ENCODE measurements around the gene ZNF281.

Gene ZNF281

DNA sequence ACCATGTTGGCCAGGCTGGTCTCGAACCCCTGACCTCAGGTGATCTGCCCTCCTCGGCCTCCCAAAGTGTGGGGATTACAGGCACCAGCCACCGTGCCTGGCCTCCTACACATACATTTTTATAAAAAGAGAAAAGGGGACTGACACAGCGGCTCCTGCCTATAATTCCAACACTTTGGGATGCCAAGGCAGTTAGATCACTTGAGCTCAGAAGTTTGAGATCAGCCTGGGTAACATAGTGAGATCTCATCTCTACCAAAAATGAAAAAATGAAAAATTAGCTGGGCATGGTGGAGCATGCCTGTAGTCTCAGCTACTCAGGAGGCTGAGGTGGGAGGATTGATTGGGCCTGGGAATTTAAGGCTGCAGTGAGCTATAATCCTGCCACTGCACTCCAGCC, 23.4 kb downstream of the ZNF281 start:
- no peak for DNase-seq

DNA sequence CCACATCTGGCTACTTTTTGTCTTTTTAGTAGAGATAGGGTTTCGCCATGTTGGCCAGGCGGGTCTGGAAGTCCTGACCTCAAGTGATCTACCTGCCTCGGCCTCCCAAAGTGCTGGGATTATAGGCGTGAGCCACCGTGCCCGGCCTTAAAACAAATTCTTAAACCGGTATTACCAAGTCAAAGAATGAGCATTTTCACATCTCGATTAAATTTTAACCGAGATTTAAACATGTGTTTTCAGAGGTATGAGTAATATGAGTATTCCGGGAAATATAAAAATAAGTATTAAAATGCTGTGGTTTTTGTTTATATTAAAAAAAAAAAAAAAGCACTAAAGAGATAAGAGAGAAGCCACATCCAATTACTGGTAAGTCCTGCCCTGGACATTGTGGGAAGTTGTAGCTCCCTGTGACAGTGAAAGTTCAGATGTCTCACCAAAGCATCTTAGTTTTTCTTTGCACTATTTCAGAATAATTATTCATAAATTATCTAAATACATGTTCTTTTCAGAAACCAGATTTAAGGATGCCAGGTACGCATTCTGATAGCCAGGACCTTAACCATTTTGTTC, 24.9 kb downstream of the ZNF281 start:
- DNase-seq, result no peak

DNA sequence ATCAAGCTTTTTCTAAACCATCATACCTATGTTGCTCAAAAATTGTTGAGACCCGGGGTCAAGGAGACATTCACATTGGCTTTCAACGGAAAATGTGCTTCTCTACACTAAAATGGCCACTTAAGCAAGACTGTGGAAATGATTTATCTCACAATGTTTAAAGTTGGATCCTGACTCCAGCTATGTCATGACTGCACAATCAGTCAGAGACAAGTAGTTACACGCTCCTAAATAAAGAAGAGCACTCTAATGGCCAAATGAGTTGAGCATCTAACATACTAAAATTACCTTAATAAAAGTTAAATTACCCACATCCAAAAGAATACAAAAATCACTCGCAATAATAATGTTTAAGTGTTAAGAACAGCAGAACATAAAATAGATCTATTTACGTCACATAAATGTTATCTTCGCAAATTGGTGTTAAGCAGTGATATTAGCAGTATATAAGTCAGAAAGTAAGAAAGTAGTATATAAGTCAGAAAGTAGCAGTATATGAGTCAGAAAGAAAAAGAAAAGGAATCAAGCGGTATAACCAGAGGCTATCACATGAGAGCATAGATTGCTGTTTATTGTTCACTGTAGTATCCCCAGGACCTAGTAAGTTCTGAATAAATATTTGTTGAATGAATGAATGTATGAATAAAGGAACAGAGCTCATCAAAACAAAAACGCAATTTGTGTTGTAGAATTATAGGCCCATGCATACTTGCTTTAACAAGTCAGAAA, 28.4 kb downstream of the ZNF281 start:
- no peak for DNase-seq

DNA sequence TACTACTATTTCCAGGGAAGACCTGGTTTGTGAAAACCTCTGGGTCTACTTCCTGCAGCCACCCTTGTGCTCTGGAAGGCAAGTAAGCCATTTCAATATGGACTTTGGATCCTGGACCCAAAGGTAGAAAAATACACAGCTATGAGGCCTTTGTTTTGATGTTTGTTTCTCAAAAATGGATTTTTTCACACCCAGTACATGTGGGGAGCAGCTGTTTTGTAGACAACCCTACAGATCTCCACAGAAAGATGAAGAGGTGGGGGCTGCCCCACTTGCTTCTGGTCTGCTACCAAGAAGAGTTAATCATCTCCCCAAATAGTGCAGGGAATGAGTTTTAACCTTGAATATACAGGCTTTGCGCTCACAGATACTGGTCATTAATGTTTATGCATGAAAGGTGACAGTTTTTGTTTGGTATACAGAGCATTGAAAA, 29.2 kb downstream of the ZNF281 start:
- DNase-seq, result no peak

DNA sequence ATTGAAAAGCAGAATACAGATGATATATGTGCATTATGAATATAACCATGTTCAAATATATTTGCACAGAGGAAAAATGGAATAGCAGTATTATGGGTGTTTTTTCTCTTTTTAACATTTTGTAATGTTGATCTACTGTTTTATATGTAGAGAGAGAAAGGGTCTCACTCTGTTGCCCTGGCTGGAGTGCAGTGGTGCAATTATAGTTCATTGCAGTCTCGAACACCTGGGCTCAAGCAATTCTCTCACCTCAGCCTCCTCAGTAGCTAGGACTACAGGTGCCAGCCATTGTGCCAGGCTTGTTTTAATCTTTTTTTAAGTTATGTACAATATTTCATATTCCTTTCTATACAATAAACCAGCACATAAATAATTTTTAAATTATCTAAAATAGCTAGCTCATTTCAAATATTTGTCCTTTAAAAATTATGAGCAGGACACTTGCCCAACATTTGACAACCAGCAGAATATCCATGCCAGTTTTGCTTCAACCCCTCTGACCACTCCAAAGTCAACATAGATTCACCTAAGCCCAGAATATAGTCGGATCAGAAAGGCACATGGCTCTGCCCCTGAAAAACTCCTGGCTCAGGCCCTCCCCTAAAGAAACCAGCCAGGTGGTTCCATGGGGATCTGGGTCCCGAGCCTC, 29.8 kb downstream of the ZNF281 start:
- DNase-seq, result no peak

DNA sequence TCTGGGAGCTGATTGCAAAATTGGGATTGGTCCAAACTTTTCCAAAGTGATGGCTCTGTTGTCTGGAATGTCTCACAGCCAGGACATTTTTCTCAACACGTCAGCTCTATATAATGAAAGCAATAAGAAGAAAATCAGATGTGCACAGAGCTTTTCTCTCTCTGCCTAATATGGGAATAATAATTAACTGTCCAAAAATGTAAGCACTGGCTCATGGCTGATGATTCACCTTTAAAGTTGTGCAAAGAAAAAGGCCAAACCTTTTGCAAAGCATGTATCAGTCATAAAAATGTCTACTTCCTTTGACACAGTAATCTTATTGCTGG, 30.4 kb downstream of the ZNF281 start:
- DNase-seq, result no peak

DNA sequence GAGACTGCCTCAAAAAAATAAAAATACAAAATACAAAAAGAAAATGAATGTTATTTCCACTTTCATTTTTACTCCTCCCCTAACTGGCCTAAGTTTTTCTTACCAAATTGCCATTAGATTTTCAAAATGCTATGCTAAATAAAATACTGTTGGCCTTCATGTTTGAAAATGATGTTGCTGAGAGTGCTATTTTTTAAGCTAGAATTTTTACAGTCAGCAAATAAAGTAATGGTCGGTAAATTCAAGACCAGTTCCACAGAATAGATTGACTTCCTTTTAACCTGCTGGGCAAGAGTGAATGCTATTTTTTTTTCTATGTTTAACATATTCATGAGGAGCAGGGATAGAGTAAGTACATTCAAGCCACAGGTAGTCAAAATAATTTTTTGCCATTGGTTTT, 31.7 kb downstream of the ZNF281 start:
- no peak for DNase-seq

DNA sequence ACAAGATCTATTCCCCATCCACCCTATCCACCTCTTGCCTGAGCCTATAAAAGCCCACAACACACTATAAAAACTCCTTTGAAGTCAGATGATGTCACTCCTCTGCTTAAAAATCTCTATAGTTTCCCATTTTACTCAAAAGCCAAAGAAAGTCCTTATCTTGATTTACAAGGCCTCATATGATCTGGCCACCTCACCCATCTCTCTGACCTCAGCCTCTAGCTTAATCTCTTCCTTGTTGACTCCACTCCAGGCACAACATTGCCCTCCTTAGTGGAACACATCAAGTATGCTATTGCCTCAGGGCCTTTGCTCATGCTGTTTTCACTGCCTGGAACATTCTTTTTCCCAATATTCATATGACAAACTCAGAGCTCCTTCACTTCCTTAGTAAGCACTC, 33.3 kb downstream of the ZNF281 start:
- no peak for DNase-seq

DNA sequence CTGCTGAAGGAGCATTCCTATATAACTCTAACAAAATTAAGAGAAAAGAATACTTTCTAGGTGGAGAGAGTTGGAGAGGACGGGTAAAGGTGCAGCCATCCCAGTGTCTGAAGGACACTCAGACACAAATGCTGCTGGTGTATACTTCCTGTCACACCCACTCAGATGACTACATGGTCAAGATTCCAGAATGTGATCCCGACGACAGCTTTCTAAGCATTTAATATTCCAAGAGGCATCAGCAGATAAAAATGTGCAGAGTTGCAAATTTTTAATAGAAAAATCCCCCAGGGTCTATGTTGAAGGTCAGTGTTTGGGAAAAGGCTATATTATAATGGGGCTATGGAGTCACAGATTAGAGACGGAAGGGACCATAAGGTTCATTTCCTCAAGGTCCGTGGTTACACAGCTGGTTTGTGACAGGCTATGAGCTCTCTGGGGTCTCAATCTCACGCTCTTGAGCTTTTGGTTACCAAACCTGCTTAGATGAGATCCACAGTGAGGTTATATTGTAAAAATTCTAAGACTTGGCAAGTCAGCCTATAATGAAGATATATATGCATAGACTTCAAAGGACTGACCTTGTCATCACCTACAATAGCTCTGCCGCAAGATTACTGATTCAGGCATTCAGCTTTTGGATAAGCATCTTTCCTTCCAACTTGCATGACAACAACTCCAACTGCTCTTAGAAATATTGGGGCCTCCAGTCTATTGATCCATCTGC, 35.1 kb downstream of the ZNF281 start:
- DNase-seq, result no peak

DNA sequence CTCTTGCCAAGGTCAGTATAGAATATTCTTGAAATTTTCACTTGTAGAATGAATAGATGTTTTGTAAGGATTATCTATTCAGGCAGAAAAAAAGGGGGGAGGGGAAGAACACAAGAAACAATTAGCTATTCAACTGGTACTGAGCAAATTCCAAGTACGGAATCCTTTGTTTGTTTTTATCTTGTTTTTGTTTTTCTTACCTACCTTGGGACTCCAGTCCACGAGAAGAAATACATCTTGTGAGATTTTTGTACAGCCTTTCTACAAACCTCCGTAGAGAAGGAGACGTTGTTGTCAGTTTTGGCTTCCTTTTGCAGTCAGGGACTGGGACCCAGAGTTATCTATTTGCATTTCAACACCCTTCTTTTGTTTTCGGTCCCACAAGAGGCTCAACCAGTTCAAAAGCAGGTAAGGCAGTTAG, 36.0 kb downstream of the ZNF281 start:
- no peak for DNase-seq

DNA sequence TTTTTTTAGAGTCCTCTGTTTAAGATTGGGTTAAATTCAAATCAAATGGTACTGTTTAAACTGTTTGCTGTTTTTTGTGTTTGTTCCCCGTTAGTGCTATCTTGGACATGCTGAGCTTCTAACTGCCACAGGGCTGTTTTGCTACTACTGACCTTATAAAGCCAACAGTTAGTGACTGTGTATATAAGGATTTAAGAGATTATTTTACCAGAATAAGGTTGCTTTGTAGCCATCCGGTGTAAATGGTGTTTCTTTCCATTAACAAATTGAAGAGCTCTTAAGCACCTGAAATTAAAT, 37.0 kb downstream of the ZNF281 start:
- no peak for DNase-seq

DNA sequence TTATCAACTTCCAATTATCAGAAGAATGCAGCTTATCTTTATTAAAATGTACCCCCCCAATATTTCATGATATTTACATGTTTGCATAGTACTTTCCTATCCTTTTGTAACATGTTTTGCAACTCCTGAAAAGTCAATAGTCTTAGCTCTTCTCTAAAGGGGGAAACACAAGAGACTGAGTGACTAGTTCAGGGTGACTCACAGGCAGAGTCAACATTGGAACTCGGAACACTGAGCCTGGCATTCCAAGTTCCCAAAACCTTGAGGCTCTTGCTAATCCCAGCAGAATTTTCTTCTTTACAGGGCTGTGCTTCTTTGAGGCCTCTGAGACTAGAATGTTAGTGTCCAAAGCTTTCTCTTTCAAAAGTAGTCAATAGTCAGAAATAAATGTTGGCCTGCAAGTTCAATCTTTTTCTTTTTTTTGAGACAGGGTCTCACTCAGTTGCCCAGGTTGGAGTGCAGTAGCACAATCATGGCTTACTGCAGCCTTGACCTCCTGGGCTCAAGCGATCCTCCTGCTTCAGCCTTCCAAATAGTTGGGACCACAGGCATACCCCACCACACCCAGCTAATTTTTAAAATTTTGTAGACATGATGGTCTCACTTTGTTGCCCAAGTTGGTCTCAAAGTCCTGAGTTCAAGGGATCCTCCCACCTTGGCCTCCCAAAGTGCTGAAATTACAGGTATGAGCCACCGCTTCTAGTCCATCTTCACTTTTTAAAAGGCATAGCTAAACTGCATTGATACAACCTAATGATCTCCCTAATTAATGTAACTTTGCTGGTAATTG, 37.5 kb downstream of the ZNF281 start:
- no peak for DNase-seq

DNA sequence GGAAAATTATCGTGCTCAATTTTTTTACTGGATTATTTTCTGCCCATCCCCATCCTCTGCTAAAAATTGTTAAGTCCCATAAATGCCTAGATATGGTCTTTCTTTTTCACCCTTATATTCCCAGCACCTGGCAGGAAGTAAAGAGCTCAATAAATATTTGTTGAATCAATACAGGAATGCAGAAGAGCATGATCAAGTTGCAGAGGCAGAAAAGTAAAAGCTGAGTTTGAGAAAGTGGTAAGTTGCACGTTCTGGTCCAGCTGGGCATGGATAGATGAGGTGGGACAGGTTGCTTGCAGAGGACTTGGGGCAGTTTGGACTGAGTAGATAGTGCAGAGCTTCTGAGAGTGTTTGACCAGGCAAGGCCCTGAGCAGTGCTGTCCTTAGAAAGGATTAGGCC, 40.1 kb downstream of the ZNF281 start:
- no peak for DNase-seq

DNA sequence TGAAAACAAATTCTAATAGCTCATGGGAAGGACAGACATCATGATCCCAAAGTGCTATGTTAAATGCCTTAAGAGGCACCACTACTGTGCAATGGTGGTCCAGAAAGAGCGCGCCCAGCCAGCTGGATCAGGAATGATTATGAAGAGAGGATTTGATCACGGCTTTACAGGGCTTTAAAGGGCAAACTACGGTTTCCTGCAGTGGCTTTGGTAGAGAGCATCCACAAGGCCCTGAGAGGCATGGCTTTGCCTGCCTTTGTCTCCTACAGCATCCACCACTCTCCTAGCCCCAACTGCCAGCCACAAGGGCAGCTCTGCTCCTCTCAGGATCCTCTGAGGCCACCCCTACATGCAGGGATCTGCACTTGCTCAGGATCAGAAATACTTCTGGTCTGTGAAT, 40.7 kb downstream of the ZNF281 start:
- DNase-seq, result no peak

DNA sequence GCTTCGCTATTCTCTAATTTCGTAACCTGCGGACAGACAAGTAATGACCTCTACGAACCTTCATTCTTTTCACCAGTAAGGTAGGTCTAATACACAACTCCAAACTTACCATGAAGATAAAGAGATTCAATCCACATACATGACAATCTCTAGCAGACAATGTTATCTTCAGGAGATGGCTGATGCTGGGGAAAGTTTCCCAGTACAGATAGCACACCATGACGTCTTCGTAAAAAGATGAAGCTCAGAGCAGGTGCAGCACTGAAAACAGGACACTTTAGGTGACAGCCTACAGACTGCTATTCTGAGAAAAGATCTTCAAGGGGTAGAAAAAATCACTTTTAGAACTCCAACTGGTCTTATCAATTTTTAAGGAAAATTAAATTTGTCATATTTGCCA, 41.3 kb downstream of the ZNF281 start:
- no peak for DNase-seq

DNA sequence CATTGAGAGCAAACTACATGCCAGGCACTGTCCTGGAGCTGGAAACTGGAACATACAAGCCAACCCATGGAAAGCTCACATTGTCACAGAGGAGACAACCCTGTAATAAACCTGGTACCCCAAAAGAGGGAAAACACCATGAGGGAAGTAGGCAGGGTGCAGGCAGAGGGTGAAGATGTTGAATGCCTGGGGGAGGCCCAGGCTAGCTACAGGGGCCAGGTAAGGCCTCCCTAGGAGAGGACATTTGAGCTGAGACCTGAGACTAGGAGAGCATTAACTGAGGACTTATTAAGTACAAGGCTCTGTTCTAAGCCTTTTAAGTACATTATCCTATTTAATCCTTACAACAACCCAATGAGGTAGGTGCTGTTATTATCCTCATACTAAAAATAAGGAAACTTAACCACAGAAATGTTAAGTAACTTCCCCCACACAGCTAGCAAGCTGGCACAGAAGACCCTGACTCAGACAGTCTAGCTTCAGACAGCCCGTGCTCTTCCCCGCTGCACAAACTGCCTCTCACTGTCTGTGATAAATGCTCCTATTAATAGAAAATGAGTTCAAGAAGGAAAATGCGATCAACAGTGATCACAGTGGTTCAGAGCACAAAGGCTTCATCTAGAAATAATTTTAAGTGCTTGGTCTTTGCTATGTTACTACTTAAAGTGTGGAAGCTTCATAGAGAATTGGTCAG, 41.8 kb downstream of the ZNF281 start:
- no peak for DNase-seq

DNA sequence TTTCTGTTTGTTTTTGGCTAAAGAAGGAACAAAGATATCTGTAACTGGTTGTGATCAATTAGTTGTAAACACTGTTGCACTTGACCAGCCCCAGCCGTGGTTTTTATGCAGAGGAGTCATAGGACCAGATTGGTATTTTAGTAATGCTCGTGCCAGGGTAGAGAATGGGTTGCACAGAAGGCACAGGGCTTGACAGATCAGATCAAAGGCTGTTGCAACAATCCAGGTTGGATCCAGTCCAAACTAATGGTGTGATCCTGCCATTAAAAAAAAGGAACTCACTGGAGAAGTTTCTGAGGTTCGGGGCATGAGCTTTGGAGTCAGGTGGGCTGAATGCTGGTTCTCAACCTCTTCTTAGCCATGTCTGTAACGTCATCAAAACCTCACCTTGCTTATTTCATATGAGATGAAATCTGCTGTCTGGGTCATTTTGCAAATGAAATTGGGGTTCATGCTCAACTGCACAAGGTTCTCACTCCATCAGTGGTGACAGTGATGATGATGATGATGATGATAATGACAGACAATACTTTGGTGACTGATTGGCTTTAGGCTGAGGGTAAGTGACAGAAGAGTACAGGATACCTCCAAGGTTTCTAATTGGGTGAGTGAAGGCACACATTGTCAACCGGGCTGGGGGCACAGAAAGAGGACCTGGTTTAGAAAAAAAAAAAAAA, 43.1 kb downstream of the ZNF281 start:
- no peak for DNase-seq

DNA sequence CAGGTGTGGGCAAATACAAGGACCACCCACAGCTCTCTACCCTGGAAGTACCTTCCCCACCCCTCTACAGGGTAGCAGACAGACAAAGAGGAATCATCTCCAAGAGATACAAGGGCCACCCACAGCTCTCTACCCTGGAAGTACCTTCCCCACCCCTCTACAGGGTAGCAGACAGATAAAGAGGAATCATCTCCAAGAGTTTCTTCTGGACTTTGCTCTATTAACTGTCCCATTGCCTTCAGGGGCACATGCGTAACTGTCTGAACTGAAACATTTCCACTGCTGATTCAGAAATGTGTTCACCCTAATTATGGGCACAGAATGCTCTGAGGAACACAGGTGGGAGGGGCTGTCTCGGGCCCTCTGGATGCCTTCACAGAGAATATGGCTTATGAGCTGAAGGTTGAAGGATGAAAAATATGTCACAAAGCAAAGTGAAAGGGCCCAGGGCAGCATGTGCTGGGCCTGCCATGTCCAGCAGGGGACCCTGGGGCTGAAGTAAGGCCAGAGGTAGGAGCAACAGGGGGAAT, 43.9 kb downstream of the ZNF281 start:
- no peak for DNase-seq

DNA sequence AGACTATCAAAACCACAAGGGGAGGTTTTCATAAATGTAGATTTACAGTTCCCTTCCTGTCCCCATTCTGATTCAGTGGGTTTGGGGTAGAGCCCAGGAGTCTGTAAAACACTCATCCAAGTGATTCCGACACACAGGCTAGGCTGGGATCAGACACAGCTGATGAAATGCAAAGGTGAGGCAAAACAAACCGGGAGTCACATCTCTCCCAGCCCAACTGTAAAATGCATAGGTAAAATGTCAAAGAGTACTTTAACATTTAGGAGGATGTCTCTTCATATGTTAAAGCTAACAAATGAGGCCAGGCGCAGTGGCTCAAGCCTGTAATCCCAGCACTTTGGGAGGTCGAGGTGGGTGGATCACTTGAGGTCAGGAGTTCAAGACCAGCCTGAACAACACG, 45.0 kb downstream of the ZNF281 start:
- no peak for DNase-seq

DNA sequence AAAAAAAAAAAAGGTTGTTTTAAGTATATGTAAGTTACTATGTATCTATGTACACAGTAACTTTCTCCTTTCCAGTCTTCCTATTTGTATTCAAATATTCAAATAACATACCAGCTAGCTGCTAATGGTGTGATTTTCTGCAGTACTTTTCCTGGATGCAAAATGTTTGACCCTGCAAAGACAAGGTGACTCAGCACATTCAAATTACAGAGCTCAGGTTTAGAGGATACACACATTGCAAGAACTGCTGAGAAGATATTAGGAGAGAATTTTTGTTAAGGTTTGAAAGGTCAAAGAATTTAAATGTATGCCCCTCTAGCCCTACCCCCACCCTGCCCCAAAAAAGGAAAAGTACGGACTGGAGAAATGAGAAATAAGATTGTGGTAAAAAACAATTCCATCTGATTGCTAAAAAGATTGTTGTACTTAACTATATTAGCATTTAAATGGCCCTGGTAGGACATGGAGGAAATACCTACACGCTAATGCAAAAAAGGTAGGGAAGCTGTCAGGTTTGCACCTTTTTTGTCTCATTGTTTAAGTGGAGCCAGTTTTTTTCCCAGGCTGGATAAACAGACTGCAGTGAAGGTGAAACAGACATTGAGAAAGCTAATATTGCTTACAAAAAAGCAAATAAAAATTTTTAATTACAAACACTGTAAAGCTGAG, 45.6 kb downstream of the ZNF281 start:
- no peak for DNase-seq

DNA sequence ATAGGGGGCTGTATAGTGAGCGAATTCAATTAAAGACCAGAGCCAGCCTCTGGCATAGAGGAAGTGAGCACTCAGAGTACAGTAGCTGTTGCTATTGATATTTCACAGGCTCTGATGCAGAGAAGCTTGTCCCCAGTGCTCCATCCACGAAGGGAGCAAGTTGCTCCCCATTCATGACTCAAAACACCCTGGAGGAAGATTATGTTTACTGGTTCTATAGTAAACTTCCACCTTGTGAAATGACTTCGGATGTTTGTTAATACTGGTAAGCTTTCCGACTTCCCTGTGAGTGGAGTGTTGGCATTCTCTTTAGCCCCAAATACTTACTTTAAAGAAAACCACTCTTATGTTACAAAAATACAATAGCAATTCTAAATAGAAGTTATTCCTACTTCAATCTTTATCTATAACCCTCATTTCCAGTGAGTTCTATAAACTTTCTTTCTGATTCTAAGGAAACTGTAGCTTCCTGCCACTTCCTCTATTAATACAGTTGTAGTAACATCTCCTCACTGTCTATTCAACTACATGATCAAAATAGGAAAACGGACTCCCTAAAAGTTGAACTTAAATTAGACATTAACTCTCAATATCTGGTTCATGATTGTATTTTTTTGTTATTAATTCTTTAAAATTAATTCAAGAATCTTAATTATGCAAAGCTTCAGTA, 46.4 kb downstream of the ZNF281 start:
- no peak for DNase-seq
